ENCODE data around the gene AFF1. TPM values are rescaled to one million over a fixed set of nuclear protein-coding genes. Genes with fewer than 3 reads are reported as not detected.

Gene AFF1
- total RNA-seq, 1 experiment from 2014 or later = 93.4 TPM

GRCh38 chr4:87185146-87185870 is 250.5 kb downstream of the AFF1 start:
- POLR2A ChIA-PET = no interaction called here
- Mint-ChIP-seq H3K4me3 (no peak overlapping the region), H3K4me1 (no peaks in the 10 kb centered on the region), H3K36me3 (peaks cover 3% of the 10 kb centered on the region; the same call in 1 of the 2 replicates), H3K27me3 (ENCODE audit: low read depth) (no peaks in the 10 kb centered on the region), H3K27ac (peak overlapping the region; percentile 63; the same call in 1 of the 2 replicates), H3K9me3 (peaks cover 4% of the 10 kb centered on the region; the same call in 1 of the 2 replicates)
- no peak for DNase-seq (ENCODE audit: low spot score)
- CTCF ChIA-PET = interaction anchor here (1.3 to 1.6 kb wide), 2 partner anchors 29 to 35 kb away, joined by 4 read pairs; no protein-coding TSS in a partner anchor
- no peak for ATAC-seq
- TF ChIP-seq PRRX2 (CRISPR knock-in tag; IDR thresholded peaks at IDR 0.05) (no peak), ZNF416 (CRISPR knock-in tag; IDR thresholded peaks at IDR 0.05) (no peak), ZBTB21 (CRISPR knock-in tag; IDR thresholded peaks at IDR 0.05; ENCODE audit: borderline replicate concordance) (no peak), E2F4 (CRISPR knock-in tag; IDR thresholded peaks at IDR 0.05; ENCODE audit: borderline replicate concordance, low read depth) (no peak), USF2 (CRISPR knock-in tag; IDR thresholded peaks at IDR 0.05) (no peak), ETV6 (CRISPR knock-in tag; IDR thresholded peaks at IDR 0.05) (no peak), SMAD3 (CRISPR knock-in tag; IDR thresholded peaks at IDR 0.05; ENCODE audit: borderline replicate concordance) (no peak), MXD4 (CRISPR knock-in tag; IDR thresholded peaks at IDR 0.05; ENCODE audit: borderline replicate concordance) (no peak), GRHL2 (CRISPR knock-in tag; IDR thresholded peaks at IDR 0.05; ENCODE audit: insufficient replicate concordance, severe bottlenecking) (no peak), ZNF219 (CRISPR knock-in tag; IDR thresholded peaks at IDR 0.05; ENCODE audit: borderline replicate concordance) (no peak), NR1H2 (CRISPR knock-in tag; IDR thresholded peaks at IDR 0.05) (no peak), ZNF138 (CRISPR knock-in tag; conservative IDR thresholded peaks at IDR 0.05) (no peak)

- POLR2A ChIA-PET = no interaction called here
- TF ChIP-seq USF1 (CRISPR knock-in tag; IDR thresholded peaks at IDR 0.05) (no peak), ZNF263 (CRISPR knock-in tag; IDR thresholded peaks at IDR 0.05; ENCODE audit: low read depth) (no peak), ZNF425 (CRISPR knock-in tag; conservative IDR thresholded peaks at IDR 0.05) (no peak), ATF1 (CRISPR knock-in tag; IDR thresholded peaks at IDR 0.05) (no peak), TEAD1 (CRISPR knock-in tag; IDR thresholded peaks at IDR 0.05) (no peak), ERG (CRISPR knock-in tag; IDR thresholded peaks at IDR 0.05) (no peak), NR2C2 (CRISPR knock-in tag; IDR thresholded peaks at IDR 0.05) (no peak), MAX (CRISPR knock-in tag; IDR thresholded peaks at IDR 0.05) (no peak), NR1H2 (CRISPR knock-in tag; IDR thresholded peaks at IDR 0.05) (no peak), E2F1 (CRISPR knock-in tag; IDR thresholded peaks at IDR 0.05) (no peak)
- Mint-ChIP-seq H3K27ac (no peak overlapping the region), H3K9me3 (peaks cover 4% of the 10 kb centered on the region; the same call in 1 of the 2 replicates), H3K4me1 (no peaks in the 10 kb centered on the region), H3K36me3 (peaks cover 3% of the 10 kb centered on the region; the same call in 1 of the 2 replicates), H3K27me3 (ENCODE audit: low read depth) (no peaks in the 10 kb centered on the region), H3K4me3 (no peak overlapping the region)
- CTCF ChIA-PET = no interaction called here
- DNase-seq (ENCODE audit: low spot score) (no peak), ATAC-seq (no peak)
Observed at GRCh38 chr4:87188048-87188447, 253.2 kb downstream of the AFF1 start.

Measured in WTC11 (cell line).